Neutrophil (primary cell): Measurements from ENCODE around the gene CARD10.

Experiments used
- H3K27ac ChIP-seq: fragments of 200-600 bp; sonication (generic); 2 replicates; pipeline ENCODE4 v1.5.1; 2016; ENCODE audit warnings: mild to moderate bottlenecking, moderate library complexity
- H3K27me3 ChIP-seq: fragments of 200-600 bp; sonication (generic); 2 replicates; pipeline ENCODE4 v1.6.0; 2016; ENCODE audit warnings: mild to moderate bottlenecking
- H3K36me3 ChIP-seq: fragments of 200-600 bp; sonication (generic); 2 replicates; pipeline ENCODE4 v1.5.1; 2017
- H3K4me1 ChIP-seq, 2 experiments: fragments of 200-600 bp in 1 of 2; sonication (generic) in 1 of 2; 1 replicate in 1 of 2; 2 replicates in 1 of 2; pipeline versions ENCODE4 v1.5.1 to v1.6.1; 2013 to 2016; ENCODE audit warnings: low read depth in 1 of 2, low read length in 1 of 2, mild to moderate bottlenecking in 1 of 2, moderate library complexity in 1 of 2; ENCODE audit not compliant: control insufficient read depth in 1 of 2, insufficient read depth in 1 of 2
- H3K4me3 ChIP-seq, 2 experiments: fragments of 200-600 bp in 1 of 2; sonication (generic) in 1 of 2; 1 replicate in 1 of 2; 2 replicates in 1 of 2; pipeline ENCODE4 v1.5.1; 2013 to 2016; ENCODE audit warnings: low read depth in 1 of 2, low read length in 1 of 2, mild to moderate bottlenecking in 1 of 2, moderate library complexity in 1 of 2
- H3K9me3 ChIP-seq: fragments of 200-600 bp; sonication (generic); 2 replicates; pipeline ENCODE4 v1.5.1; 2016
- TF ChIP-seq, protein P1 (sequence below): fragments of 200-600 bp; sonication (generic); IDR thresholded peaks from 2 replicates; pipeline ENCODE4 v1.5.1; 2016; ENCODE audit warnings: antibody characterized with exemption

The CARD10 gene

DNA sequence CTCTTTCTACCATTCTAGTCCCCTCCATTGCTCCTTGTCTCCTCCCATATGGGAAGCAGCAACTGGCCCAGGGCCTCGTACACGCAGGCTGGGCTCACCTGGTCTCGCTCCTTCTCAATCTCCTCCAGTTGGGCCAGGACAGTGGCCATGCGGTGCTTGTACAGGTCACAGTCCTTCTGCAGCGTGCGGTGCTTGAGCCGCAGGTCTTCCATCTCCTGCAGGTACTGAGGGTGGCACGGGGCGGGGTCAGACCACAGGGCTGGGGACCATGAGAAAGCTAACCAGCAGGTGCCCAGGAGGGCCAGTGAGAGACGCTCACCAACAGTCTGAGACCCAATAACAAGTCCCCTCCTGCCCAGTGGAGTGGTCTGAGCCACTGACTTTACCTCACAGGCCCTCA, 11.5 kb downstream of the CARD10 start:
- Histone ChIP-seq H3K9me3 (no peaks in the 10 kb centered on the region), H3K36me3 (no peaks in the 10 kb centered on the region), H3K4me1 (no peaks in the 10 kb centered on the region), H3K27ac (no peak overlapping the region), H3K4me3 (no peak overlapping the region), H3K27me3 (peaks cover 12% of the 10 kb centered on the region)
- TF ChIP-seq, protein P1, sequence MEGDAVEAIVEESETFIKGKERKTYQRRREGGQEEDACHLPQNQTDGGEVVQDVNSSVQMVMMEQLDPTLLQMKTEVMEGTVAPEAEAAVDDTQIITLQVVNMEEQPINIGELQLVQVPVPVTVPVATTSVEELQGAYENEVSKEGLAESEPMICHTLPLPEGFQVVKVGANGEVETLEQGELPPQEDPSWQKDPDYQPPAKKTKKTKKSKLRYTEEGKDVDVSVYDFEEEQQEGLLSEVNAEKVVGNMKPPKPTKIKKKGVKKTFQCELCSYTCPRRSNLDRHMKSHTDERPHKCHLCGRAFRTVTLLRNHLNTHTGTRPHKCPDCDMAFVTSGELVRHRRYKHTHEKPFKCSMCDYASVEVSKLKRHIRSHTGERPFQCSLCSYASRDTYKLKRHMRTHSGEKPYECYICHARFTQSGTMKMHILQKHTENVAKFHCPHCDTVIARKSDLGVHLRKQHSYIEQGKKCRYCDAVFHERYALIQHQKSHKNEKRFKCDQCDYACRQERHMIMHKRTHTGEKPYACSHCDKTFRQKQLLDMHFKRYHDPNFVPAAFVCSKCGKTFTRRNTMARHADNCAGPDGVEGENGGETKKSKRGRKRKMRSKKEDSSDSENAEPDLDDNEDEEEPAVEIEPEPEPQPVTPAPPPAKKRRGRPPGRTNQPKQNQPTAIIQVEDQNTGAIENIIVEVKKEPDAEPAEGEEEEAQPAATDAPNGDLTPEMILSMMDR: no peak

DNA sequence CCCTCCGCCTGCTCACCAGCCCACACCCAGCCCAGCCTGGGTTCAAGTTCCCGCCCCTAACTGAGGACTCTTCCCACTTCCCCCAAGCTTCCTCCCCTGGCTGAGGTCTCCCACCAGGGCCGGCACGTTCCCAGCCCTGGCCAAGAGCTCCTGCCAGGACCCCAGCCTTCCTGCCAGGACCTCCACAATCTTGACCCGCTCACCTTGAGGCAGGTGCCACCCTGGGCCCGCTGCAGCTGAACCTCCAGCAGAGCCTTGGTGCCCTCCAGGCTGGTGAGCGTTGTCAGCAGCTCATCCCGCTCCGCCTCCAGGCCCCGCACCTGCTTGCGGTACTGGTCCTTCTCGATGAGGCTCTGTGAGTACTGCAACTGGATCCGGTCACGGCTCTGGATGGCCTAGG, 13.2 kb downstream of the CARD10 start:
- Histone ChIP-seq H3K36me3 (no peaks in the 10 kb centered on the region), H3K27me3 (peaks cover 20% of the 10 kb centered on the region), H3K9me3 (no peaks in the 10 kb centered on the region), H3K4me1 (no peaks in the 10 kb centered on the region), H3K4me3 (no peak overlapping the region), H3K27ac (no peak overlapping the region)
- TF ChIP-seq, protein P1: no peak

DNA sequence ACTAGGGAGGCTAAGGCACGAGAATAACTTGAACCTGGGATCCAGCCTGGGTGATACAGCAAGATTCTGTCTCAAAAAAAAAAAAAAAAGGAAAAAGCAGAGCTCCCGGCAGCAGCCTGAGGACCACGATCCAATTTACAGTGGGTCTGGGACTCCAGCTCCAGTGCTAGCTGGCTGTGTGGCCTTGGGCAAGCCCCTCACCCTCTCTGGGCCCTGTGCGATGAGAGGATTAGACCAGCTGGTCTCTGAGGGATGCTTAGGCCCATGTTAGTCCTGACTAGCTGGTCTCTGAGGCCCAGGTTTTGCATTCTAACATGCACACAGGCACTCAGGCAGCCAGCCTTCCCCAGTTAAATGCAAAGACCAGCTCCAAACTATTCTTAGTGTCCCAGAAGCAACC, 13.7 kb downstream of the CARD10 start:
- H3K36me3 ChIP-seq: no peaks in the 10 kb centered on the region

DNA sequence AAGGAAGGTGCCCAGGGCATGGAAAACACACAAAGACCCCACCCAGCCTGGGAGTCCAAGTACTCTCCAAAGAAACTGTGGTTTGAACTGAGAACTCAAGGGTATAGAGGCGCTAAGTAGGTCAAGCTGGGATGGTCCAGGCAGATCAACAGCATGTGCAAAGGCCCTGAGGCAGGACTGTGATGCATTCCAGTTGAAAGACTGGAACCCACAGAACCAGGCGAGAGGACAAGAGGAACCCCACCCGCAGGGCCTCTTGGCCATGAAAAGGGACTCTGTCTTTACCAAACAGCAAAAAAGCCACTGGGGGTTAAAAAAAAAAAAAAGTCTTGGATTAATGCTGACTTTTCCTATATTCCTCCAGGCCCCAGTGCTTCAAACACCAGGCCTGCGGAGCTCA, 14.3 kb downstream of the CARD10 start:
- H3K4me1 ChIP-seq: no peaks in the 10 kb centered on the region
- no peak overlapping the region for H3K4me3 ChIP-seq
- H3K27ac ChIP-seq: no peak overlapping the region
- TF ChIP-seq, protein P1: no peak
- no peaks in the 10 kb centered on the region for H3K36me3 ChIP-seq
- H3K27me3 ChIP-seq: peaks cover 30% of the 10 kb centered on the region
- H3K9me3 ChIP-seq: no peaks in the 10 kb centered on the region

More for the DNA sequence above, 13.7 kb downstream of the CARD10 start:
- no peaks in the 10 kb centered on the region for H3K4me1 ChIP-seq
- H3K27me3 ChIP-seq: peaks cover 24% of the 10 kb centered on the region
- H3K9me3 ChIP-seq: no peaks in the 10 kb centered on the region
- no peak overlapping the region for H3K4me3 ChIP-seq
- no peak overlapping the region for H3K27ac ChIP-seq
- TF ChIP-seq, protein P1: no peak

DNA sequence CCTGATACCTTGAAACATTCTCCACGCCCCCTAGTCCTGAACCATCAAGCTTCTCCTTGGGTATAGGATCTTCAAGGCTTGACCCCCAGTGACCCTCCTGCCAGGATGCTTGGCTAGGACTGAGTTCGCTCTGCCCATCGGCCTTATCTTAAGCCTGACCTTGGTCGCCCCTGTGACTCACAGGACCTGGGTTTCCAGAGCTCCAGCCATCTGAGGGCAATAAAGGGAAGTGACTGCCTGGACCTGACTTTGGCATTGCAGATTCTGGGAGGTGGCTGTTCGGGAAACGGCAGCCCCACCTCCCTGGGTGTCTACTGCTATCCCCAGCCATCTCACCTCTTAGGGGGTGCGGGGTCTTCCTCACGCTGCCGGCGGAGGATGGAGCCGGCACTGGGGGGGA, 15.4 kb downstream of the CARD10 start:
- H3K4me1 ChIP-seq: no peaks in the 10 kb centered on the region
- TF ChIP-seq, protein P1: no peak
- peaks cover 37% of the 10 kb centered on the region for H3K27me3 ChIP-seq
- no peaks in the 10 kb centered on the region for H3K9me3 ChIP-seq
- H3K27ac ChIP-seq: no peak overlapping the region
- no peak overlapping the region for H3K4me3 ChIP-seq
- no peaks in the 10 kb centered on the region for H3K36me3 ChIP-seq

DNA sequence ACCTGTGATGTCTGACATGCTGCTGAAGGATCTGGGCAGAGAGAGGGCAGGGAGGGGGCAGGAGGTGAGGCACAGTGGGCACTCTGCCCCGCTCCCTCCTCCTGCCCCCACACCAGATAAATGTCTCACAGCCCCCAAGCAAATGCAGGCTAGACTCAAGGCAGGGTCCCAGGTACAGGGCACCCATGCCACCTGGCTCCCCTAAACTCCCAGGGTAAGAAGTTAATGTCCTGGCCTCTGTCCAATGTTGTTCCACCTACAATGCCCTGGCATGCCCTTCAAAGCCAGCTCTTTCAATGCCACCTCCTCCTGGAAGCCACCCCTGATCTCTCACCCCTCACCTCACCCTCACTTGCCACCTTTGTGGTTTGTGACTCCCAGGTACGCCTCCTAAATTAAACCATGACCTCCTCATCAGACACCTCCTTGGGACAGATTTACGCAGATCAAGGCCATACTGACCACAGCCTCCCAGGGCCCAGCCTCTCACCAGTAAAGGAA, 16.0 kb downstream of the CARD10 start:
- TF ChIP-seq, protein P1: no peak
- Histone ChIP-seq H3K9me3 (no peaks in the 10 kb centered on the region), H3K4me3 (no peak overlapping the region), H3K27me3 (peaks cover 42% of the 10 kb centered on the region), H3K36me3 (no peaks in the 10 kb centered on the region), H3K4me1 (no peaks in the 10 kb centered on the region), H3K27ac (no peak overlapping the region)
